Muscle layer of colon (tissue), 2 donors: ENCODE results near the gene KRTAP10-5.

Experiments
- H3K27ac ChIP-seq: one replicate; pipeline ENCODE4 v1.7.0; 2013; ENCODE audit warnings: low read depth, mild to moderate bottlenecking, low read length, moderate library complexity
- H3K27me3 ChIP-seq, 2 donors: one replicate each; pipeline ENCODE4 v1.7.0; 2013; ENCODE audit warnings: low read length in 2 of 2, mild to moderate bottlenecking in 2 of 2; ENCODE audit not compliant: insufficient read depth in 2 of 2, control insufficient read depth in 1 of 2
- H3K36me3 ChIP-seq: one replicate; pipeline ENCODE4 v1.7.0; 2013; ENCODE audit warnings: mild to moderate bottlenecking, low read length; ENCODE audit not compliant: insufficient read depth
- H3K4me1 ChIP-seq: one replicate; pipeline ENCODE4 v1.7.0; 2013; ENCODE audit warnings: mild to moderate bottlenecking, low read length; ENCODE audit not compliant: insufficient read depth
- H3K4me3 ChIP-seq, 2 donors: one replicate each; pipeline ENCODE4 v1.7.0; 2013; ENCODE audit warnings: low read length in 2 of 2, low read depth in 1 of 2, mild to moderate bottlenecking in 1 of 2, moderate library complexity in 1 of 2
- H3K9ac ChIP-seq: one replicate; pipeline ENCODE4 v1.7.0; 2013; ENCODE audit warnings: low read length
- H3K9me3 ChIP-seq: one replicate; pipeline ENCODE4 v1.7.0; 2013; ENCODE audit warnings: mild to moderate bottlenecking, low read length
- donor health status: abdominal sarcoma.
- donor health status: Adenocarcinoma of cecum.

KRTAP10-5 gene

GRCh38 chr21:44537930-44538911, 42.2 kb downstream of the KRTAP10-5 start:
- Histone ChIP-seq H3K9ac (no peak overlapping the region), H3K27ac (no peak overlapping the region), H3K4me1 (no peaks in the 10 kb centered on the region), H3K27me3 (peaks cover 0 to 6% of the 10 kb centered on the region in 2 donors), H3K4me3 (no peak overlapping the region), H3K36me3 (no peaks in the 10 kb centered on the region), H3K9me3 (no peaks in the 10 kb centered on the region)

GRCh38 chr21:44535963-44536362, 44.4 kb downstream of the KRTAP10-5 start:
- Histone ChIP-seq H3K27ac (no peak overlapping the region), H3K9ac (no peak overlapping the region), H3K27me3 (peaks cover 0 to 6% of the 10 kb centered on the region in 2 donors), H3K4me3 (no peak overlapping the region), H3K4me1 (no peaks in the 10 kb centered on the region), H3K36me3 (no peaks in the 10 kb centered on the region), H3K9me3 (no peaks in the 10 kb centered on the region)

- Histone ChIP-seq H3K4me1 (no peaks in the 10 kb centered on the region), H3K36me3 (no peaks in the 10 kb centered on the region), H3K4me3 (no peak overlapping the region), H3K9ac (no peak overlapping the region), H3K9me3 (no peaks in the 10 kb centered on the region), H3K27me3 (peaks cover 0 to 6% of the 10 kb centered on the region in 2 donors), H3K27ac (no peak overlapping the region)
Observed at GRCh38 chr21:44534688-44535087, 45.7 kb downstream of the KRTAP10-5 start.

- Histone ChIP-seq H3K9ac (no peak overlapping the region), H3K4me3 (no peak overlapping the region), H3K9me3 (no peaks in the 10 kb centered on the region), H3K27me3 (peaks cover 0 to 4% of the 10 kb centered on the region in 2 donors), H3K27ac (no peak overlapping the region), H3K4me1 (no peaks in the 10 kb centered on the region), H3K36me3 (no peaks in the 10 kb centered on the region)
Observed at GRCh38 chr21:44533891-44534627, 46.3 kb downstream of the KRTAP10-5 start.

- Histone ChIP-seq H3K27me3 (no peaks in the 10 kb centered on the region), H3K4me1 (no peaks in the 10 kb centered on the region), H3K27ac (no peak overlapping the region)
Observed at GRCh38 chr21:44533121-44533890, 47.1 kb downstream of the KRTAP10-5 start.

GRCh38 chr21:44532712-44533111, 47.7 kb downstream of the KRTAP10-5 start:
- Histone ChIP-seq H3K4me3 (no peak overlapping the region), H3K27ac (no peak overlapping the region), H3K9ac (no peak overlapping the region), H3K27me3 (no peaks in the 10 kb centered on the region), H3K4me1 (no peaks in the 10 kb centered on the region), H3K9me3 (no peaks in the 10 kb centered on the region), H3K36me3 (no peaks in the 10 kb centered on the region)

More at GRCh38 chr21:44533121-44533890, 47.1 kb downstream of the KRTAP10-5 start:
- Histone ChIP-seq H3K9me3 (no peaks in the 10 kb centered on the region), H3K4me3 (no peak overlapping the region), H3K9ac (no peak overlapping the region), H3K36me3 (no peaks in the 10 kb centered on the region)

GRCh38 chr21:44531606-44532564, 48.5 kb downstream of the KRTAP10-5 start:
- H3K9ac ChIP-seq = no peak overlapping the region
- no peaks in the 10 kb centered on the region for H3K4me1 ChIP-seq
- H3K27me3 ChIP-seq = no peaks in the 10 kb centered on the region
- no peaks in the 10 kb centered on the region for H3K9me3 ChIP-seq
- H3K36me3 ChIP-seq = no peaks in the 10 kb centered on the region
- H3K27ac ChIP-seq = no peak overlapping the region
- H3K4me3 ChIP-seq = no peak overlapping the region

GRCh38 chr21:44530903-44531605, 49.4 kb downstream of the KRTAP10-5 start:
- no peaks in the 10 kb centered on the region for H3K27me3 ChIP-seq
- no peak overlapping the region for H3K9ac ChIP-seq
- H3K4me3 ChIP-seq = no peak overlapping the region
- no peaks in the 10 kb centered on the region for H3K9me3 ChIP-seq
- H3K36me3 ChIP-seq = no peaks in the 10 kb centered on the region
- no peaks in the 10 kb centered on the region for H3K4me1 ChIP-seq
- H3K27ac ChIP-seq = no peak overlapping the region

- Histone ChIP-seq H3K27me3 (no peaks in the 10 kb centered on the region), H3K9me3 (no peaks in the 10 kb centered on the region), H3K4me1 (no peaks in the 10 kb centered on the region), H3K36me3 (no peaks in the 10 kb centered on the region), H3K27ac (no peak overlapping the region), H3K4me3 (no peak overlapping the region), H3K9ac (no peak overlapping the region)
Observed at GRCh38 chr21:44530221-44530902, 50.0 kb downstream of the KRTAP10-5 start.
